ENCODE measurements around the gene MARCHF7. TPM values are rescaled to one million over a fixed set of nuclear protein-coding genes. Genes with fewer than 3 reads are reported as not detected.

MARCHF7 gene
- total RNA-seq, 1 experiment from 2014 or later: 84.3 TPM

GRCh38 chr2:159712929-159713420 is 669 bp downstream of the MARCHF7 start:
- Histone ChIP-seq H3K27ac (ENCODE audit: low read length) (peak overlapping the region; percentile 82), H3K9ac (ENCODE audit: low read length) (peak overlapping the region; percentile 98), H3K27me3 (ENCODE audit: low read length) (no peaks in the 10 kb centered on the region), H4K20me1 (ENCODE audit: low read length) (peaks cover 52% of the 10 kb centered on the region), H3K4me3 (ENCODE audit: low read length) (peak overlapping the region; percentile 100), H3K9me3 (ENCODE audit: low read length) (no peaks in the 10 kb centered on the region), H2AFZ (ENCODE audit: low read length) (peak overlapping the region; percentile 73), H3F3A (ENCODE audit: low read length, unreplicated experiment) (peaks cover 5% of the 10 kb centered on the region), H3K36me3 (ENCODE audit: low read depth, low read length) (peaks cover 36% of the 10 kb centered on the region), H3K4me2 (ENCODE audit: low read length) (peak overlapping the region; percentile 97), H3K79me2 (ENCODE audit: low read length) (peaks cover 70% of the 10 kb centered on the region), H3K9me2 (replicated peaks; ENCODE audit: low read length) (no peaks in the 10 kb centered on the region), H3K4me1 (ENCODE audit: insufficient read depth, low read length) (peaks cover 30% of the 10 kb centered on the region)
- DNase-seq: peak; percentile 7
- intact Hi-C loops (cut with micrococcal nuclease): loop anchor here (1.0 kb wide), 1 partner anchor 98 kb away; no protein-coding TSS in a partner anchor
- CTCF ChIA-PET: no interaction called here
- peak; percentile 3 for ATAC-seq
- POLR2A ChIA-PET (ENCODE audit: unreplicated experiment): no interaction called here
- no peak for TF ChIP-seq CTCF (conservative IDR thresholded peaks at IDR 0.05; ENCODE audit: low read depth, low read length)
- TF ChIP-seq EZH2 (IDR thresholded peaks at IDR 0.05; ENCODE audit: low read length, unreplicated experiment): no peak
- no peak for TF ChIP-seq EZH2phosphoT487 (IDR thresholded peaks at IDR 0.05; ENCODE audit: borderline replicate concordance, low read length)
- no TSS peak for BruUV-seq (replicated peaks)

- ATAC-seq: peak; percentile 9
- peaks cover 58% of the 10 kb centered on the region for H4K20me1 ChIP-seq (ENCODE audit: low read length)
- peak overlapping the region; percentile 100 for H3K4me3 ChIP-seq (ENCODE audit: low read length)
- peak overlapping the region; percentile 97 for H3K4me2 ChIP-seq (ENCODE audit: low read length)
- ChIA-PET CTCF (no interaction called here), POLR2A (ENCODE audit: unreplicated experiment) (interaction anchor here (0.6 kb wide), 1 partner anchor 195 kb away, joined by 4 read pairs; no protein-coding TSS in a partner anchor)
- intact Hi-C loops (cut with micrococcal nuclease): loop anchor here (1.0 to 2.0 kb wide), 2 partner anchors 41 to 98 kb away; no protein-coding TSS in a partner anchor
- peaks cover 30% of the 10 kb centered on the region for H3K4me1 ChIP-seq (ENCODE audit: insufficient read depth, low read length)
- peak overlapping the region; percentile 82 for H3K27ac ChIP-seq (ENCODE audit: low read length)
- no TSS peak for BruUV-seq (replicated peaks)
- peaks cover 77% of the 10 kb centered on the region for H3K79me2 ChIP-seq (ENCODE audit: low read length)
- no peaks in the 10 kb centered on the region for H3K9me2 ChIP-seq (replicated peaks; ENCODE audit: low read length)
- DNase-seq: peak; percentile 55
- H3K9me3 ChIP-seq (ENCODE audit: low read length): no peaks in the 10 kb centered on the region
- peaks cover 5% of the 10 kb centered on the region for H3F3A ChIP-seq (ENCODE audit: low read length, unreplicated experiment)
- peaks cover 41% of the 10 kb centered on the region for H3K36me3 ChIP-seq (ENCODE audit: low read depth, low read length)
- TF ChIP-seq EZH2phosphoT487 (IDR thresholded peaks at IDR 0.05; ENCODE audit: borderline replicate concordance, low read length): no peak
- no peak overlapping the region for H2AFZ ChIP-seq (ENCODE audit: low read length)
- H3K9ac ChIP-seq (ENCODE audit: low read length): peak overlapping the region; percentile 98
- no peaks in the 10 kb centered on the region for H3K27me3 ChIP-seq (ENCODE audit: low read length)
Measured at GRCh38 chr2:159713631-159714246, 1.4 kb downstream of the MARCHF7 start.

- ATAC-seq (peak; percentile 61), DNase-seq (peak; percentile 75)
- peak overlapping the region; percentile 82 for H3K27ac ChIP-seq (ENCODE audit: low read length)
- H3K4me3 ChIP-seq (ENCODE audit: low read length): peak overlapping the region; percentile 100
- H3K9ac ChIP-seq (ENCODE audit: low read length): peak overlapping the region; percentile 22
- peaks cover 48% of the 10 kb centered on the region for H3K36me3 ChIP-seq (ENCODE audit: low read depth, low read length)
- H3K4me1 ChIP-seq (ENCODE audit: insufficient read depth, low read length): peaks cover 30% of the 10 kb centered on the region
- no peak overlapping the region for H2AFZ ChIP-seq (ENCODE audit: low read length)
- peaks cover 84% of the 10 kb centered on the region for H3K79me2 ChIP-seq (ENCODE audit: low read length)
- no peaks in the 10 kb centered on the region for H3K27me3 ChIP-seq (ENCODE audit: low read length)
- ChIA-PET CTCF (no interaction called here), POLR2A (ENCODE audit: unreplicated experiment) (no interaction called here)
- H3F3A ChIP-seq (ENCODE audit: low read length, unreplicated experiment): peaks cover 5% of the 10 kb centered on the region
- intact Hi-C loops (cut with micrococcal nuclease): loop anchor here (2.0 kb wide), 1 partner anchor 40 kb away; no protein-coding TSS in a partner anchor
- peaks cover 65% of the 10 kb centered on the region for H4K20me1 ChIP-seq (ENCODE audit: low read length)
- H3K9me3 ChIP-seq (ENCODE audit: low read length): no peaks in the 10 kb centered on the region
- H3K9me2 ChIP-seq (replicated peaks; ENCODE audit: low read length): no peaks in the 10 kb centered on the region
- BruUV-seq (replicated peaks): no TSS peak
- H3K4me2 ChIP-seq (ENCODE audit: low read length): peak overlapping the region; percentile 97
- TF ChIP-seq CTCF (conservative IDR thresholded peaks at IDR 0.05; ENCODE audit: low read depth, low read length) (no peak), EZH2 (IDR thresholded peaks at IDR 0.05; ENCODE audit: low read length, unreplicated experiment) (no peak), EZH2phosphoT487 (IDR thresholded peaks at IDR 0.05; ENCODE audit: borderline replicate concordance, low read length) (no peak)
Measured at GRCh38 chr2:159714247-159714930, 2.1 kb downstream of the MARCHF7 start.
